Measurements from ENCODE around the gene MYH11.

GRCh38 chr16:15827709-15828343 is 29.0 kb downstream of the MYH11 start:
- TF ChIP-seq MAX (IDR thresholded peaks at IDR 0.05) (no peak), CEBPB (IDR thresholded peaks at IDR 0.05) (no peak), TAF1 (IDR thresholded peaks at IDR 0.05; ENCODE audit: low read depth) (no peak), FOXM1 (IDR thresholded peaks at IDR 0.05; ENCODE audit: borderline replicate concordance, low read depth) (no peak), REST (IDR thresholded peaks at IDR 0.05; ENCODE audit: low read depth) (no peak)

Measured in Ishikawa (cell line).